Measurements from ENCODE around the gene LRCOL1. TPM values are rescaled to one million over a fixed set of nuclear protein-coding genes. Genes with fewer than 3 reads are reported as not detected.

Gene LRCOL1
- total RNA-seq, 1 experiment from 2014 or later = not detected

GRCh38 chr12:132641811-132642650, 31.6 kb upstream of the LRCOL1 start:
- H3K4me3 Mint-ChIP-seq (ENCODE audit: unreplicated experiment) = no peak overlapping the region
- no peaks in the 10 kb centered on the region for H3K27me3 Mint-ChIP-seq (ENCODE audit: insufficient read depth, unreplicated experiment)

GRCh38 chr12:132640936-132641335, 30.6 kb upstream of the LRCOL1 start:
- H3K27me3 Mint-ChIP-seq (ENCODE audit: insufficient read depth, unreplicated experiment) = no peaks in the 10 kb centered on the region
- H3K4me1 Mint-ChIP-seq (ENCODE audit: low read depth, unreplicated experiment) = no peaks in the 10 kb centered on the region
- H3K4me1 ChIP-seq = no peaks in the 10 kb centered on the region
- no peaks in the 10 kb centered on the region for H3K27me3 ChIP-seq (replicated peaks; ENCODE audit: control insufficient read depth, insufficient read depth, low read length)
- CTCF ChIA-PET = no interaction called here
- no peak overlapping the region for H3K4me3 Mint-ChIP-seq (ENCODE audit: unreplicated experiment)
- H3K9me3 ChIP-seq = no peaks in the 10 kb centered on the region
- intact Hi-C loops (cut with micrococcal nuclease; ENCODE audit: unreplicated experiment) = no loop called here
- POLR2A ChIA-PET = no interaction called here
- no peak for TF ChIP-seq CTCF (IDR thresholded peaks at IDR 0.05; ENCODE audit: insufficient read depth in 1 of 2, low read depth in 1 of 2, low read length in 1 of 2, severe bottlenecking in 1 of 2, unreplicated experiment in 1 of 2)
- H3K36me3 Mint-ChIP-seq (ENCODE audit: insufficient read depth, unreplicated experiment) = peaks cover 84% of the 10 kb centered on the region
- BruUV-seq (replicated peaks) = no TSS peak
- DNase-seq = no peak
- H3K27ac Mint-ChIP-seq (ENCODE audit: unreplicated experiment) = peak overlapping the region; percentile 21
- H3K4me3 ChIP-seq (ENCODE audit: low read depth, low read length) = no peak overlapping the region
- H3K36me3 ChIP-seq (ENCODE audit: control insufficient read depth, insufficient read depth, low read length) = peaks cover 7% of the 10 kb centered on the region
- H3K9me3 Mint-ChIP-seq (ENCODE audit: unreplicated experiment) = no peaks in the 10 kb centered on the region

More at GRCh38 chr12:132641811-132642650, 31.6 kb upstream of the LRCOL1 start:
- peaks cover 80% of the 10 kb centered on the region for H3K36me3 Mint-ChIP-seq (ENCODE audit: insufficient read depth, unreplicated experiment)
- TF ChIP-seq CTCF (IDR thresholded peaks at IDR 0.05; ENCODE audit: insufficient read depth in 1 of 2, low read depth in 1 of 2, low read length in 1 of 2, severe bottlenecking in 1 of 2, unreplicated experiment in 1 of 2) = no peak
- DNase-seq = no peak
- POLR2A ChIA-PET = no interaction called here
- CTCF ChIA-PET = no interaction called here
- TSS peak; percentile 26 for BruUV-seq (replicated peaks)
- H3K9me3 Mint-ChIP-seq (ENCODE audit: unreplicated experiment) = no peaks in the 10 kb centered on the region
- H3K4me3 ChIP-seq (ENCODE audit: low read depth, low read length) = no peak overlapping the region
- no peaks in the 10 kb centered on the region for H3K4me1 Mint-ChIP-seq (ENCODE audit: low read depth, unreplicated experiment)
- H3K27me3 ChIP-seq (replicated peaks; ENCODE audit: control insufficient read depth, insufficient read depth, low read length) = no peaks in the 10 kb centered on the region
- no peaks in the 10 kb centered on the region for H3K9me3 ChIP-seq
- intact Hi-C loops (cut with micrococcal nuclease; ENCODE audit: unreplicated experiment) = no loop called here
- no peak overlapping the region for H3K27ac Mint-ChIP-seq (ENCODE audit: unreplicated experiment)
- no peaks in the 10 kb centered on the region for H3K4me1 ChIP-seq
- H3K36me3 ChIP-seq (ENCODE audit: control insufficient read depth, insufficient read depth, low read length) = peaks cover 4% of the 10 kb centered on the region

- TF ChIP-seq CTCF (IDR thresholded peaks at IDR 0.05; ENCODE audit: insufficient read depth in 1 of 2, low read depth in 1 of 2, low read length in 1 of 2, severe bottlenecking in 1 of 2, unreplicated experiment in 1 of 2) = no peak
- Mint-ChIP-seq H3K4me1 (ENCODE audit: low read depth, unreplicated experiment) (no peaks in the 10 kb centered on the region), H3K9me3 (ENCODE audit: unreplicated experiment) (no peaks in the 10 kb centered on the region), H3K27ac (ENCODE audit: unreplicated experiment) (no peak overlapping the region), H3K4me3 (ENCODE audit: unreplicated experiment) (no peak overlapping the region), H3K27me3 (ENCODE audit: insufficient read depth, unreplicated experiment) (no peaks in the 10 kb centered on the region), H3K36me3 (ENCODE audit: insufficient read depth, unreplicated experiment) (peaks cover 84% of the 10 kb centered on the region)
- no peaks in the 10 kb centered on the region for H3K27me3 ChIP-seq (replicated peaks; ENCODE audit: control insufficient read depth, insufficient read depth, low read length)
- DNase-seq = no peak
- intact Hi-C loops (cut with micrococcal nuclease; ENCODE audit: unreplicated experiment) = no loop called here
- POLR2A ChIA-PET = interaction anchor here (0.6 kb wide), 1 partner anchor 1769 kb away, joined by 3 read pairs; no protein-coding TSS in a partner anchor
- CTCF ChIA-PET = no interaction called here
- no peaks in the 10 kb centered on the region for H3K9me3 ChIP-seq
- no TSS peak for BruUV-seq (replicated peaks)
- peaks cover 7% of the 10 kb centered on the region for H3K36me3 ChIP-seq (ENCODE audit: control insufficient read depth, insufficient read depth, low read length)
- H3K4me3 ChIP-seq (ENCODE audit: low read depth, low read length) = no peak overlapping the region
- no peaks in the 10 kb centered on the region for H3K4me1 ChIP-seq
Observed at GRCh38 chr12:132639956-132640520, 29.7 kb upstream of the LRCOL1 start.
